Measurements from ENCODE around the gene SLC17A3.

SLC17A3 gene, protein sequence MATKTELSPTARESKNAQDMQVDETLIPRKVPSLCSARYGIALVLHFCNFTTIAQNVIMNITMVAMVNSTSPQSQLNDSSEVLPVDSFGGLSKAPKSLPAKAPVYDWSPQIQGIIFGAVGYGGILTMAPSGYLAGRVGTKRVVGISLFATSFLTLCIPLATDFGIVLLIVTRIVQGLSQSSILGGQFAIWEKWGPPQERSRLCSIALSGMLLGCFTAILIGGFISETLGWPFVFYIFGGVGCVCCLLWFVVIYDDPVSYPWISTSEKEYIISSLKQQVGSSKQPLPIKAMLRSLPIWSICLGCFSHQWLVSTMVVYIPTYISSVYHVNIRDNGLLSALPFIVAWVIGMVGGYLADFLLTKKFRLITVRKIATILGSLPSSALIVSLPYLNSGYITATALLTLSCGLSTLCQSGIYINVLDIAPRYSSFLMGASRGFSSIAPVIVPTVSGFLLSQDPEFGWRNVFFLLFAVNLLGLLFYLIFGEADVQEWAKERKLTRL

DNA sequence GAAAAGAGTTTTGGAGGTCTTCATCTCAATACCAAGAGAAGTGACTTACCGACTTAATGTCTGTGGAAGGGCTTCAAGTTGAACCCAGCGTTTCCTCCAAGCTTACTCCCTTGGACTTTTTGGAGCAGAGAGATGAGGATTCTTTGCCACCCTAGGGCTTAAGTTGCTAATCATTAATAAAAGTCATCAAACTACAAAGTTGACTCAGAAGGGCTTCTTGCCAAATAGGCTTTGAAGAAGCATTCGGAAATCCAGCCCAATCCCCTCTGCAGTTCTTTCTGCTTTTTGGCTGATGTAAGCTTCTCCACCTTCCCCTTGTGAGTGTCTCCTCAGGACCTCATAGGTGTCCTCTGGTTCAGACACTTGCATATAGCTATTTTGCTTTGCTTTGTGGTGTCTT, at the start of gene SLC17A3:
SLC17A3 (minus strand) TSS at position 126 of the 400 bp plus-strand sequence. CDS start 5,856 bp downstream, outside the sequence.
- no peak for DNase-seq

DNA sequence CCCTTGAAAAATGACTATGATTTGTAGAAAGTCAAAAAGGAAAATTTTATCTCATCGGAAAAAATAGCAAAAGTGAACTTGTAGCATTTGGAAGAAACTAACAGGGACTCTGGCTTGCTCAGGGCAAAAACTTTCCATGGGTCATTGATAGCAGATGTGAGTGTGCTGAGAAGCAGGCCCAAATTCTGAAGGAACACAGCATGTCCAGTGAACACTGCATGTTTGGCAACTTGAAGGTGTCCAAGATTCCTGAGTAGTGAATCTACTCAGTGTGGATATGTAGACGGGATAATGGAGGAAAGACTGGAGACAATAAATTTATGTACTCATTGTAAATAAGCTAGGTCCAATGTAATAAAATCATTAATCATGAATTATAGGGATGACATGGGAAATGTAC, 48.3 kb upstream of the SLC17A3 start:
- no peak for DNase-seq

DNA sequence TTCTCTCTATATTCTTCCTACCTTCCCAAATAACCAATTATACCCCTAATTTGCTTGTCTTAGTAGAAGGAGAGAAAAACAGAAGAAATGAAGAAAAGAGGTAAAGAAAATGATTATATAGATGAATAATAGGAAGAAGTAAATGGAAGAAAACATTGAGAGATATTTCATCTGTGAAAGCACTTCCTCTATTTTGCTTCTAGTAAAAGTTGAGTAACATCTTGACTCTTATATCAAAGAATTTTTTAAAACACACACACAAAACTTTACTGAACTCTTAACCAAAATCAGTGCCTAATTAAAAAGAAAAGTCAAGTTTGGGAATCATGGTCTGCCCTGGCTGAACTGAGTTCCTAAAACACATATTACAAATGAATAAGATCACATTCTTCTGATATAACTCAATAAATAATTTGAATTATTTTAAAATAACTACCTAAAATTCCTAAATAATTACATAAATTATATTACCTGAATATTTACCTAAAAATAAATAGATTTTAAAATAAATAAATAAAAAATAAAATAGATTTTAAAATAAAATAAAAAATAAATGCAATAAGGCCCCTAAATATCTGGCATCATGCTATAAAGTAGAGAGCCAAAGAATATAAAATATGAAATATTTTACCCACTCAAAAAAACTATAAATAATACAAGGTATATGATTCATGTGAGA, 47.6 kb upstream of the SLC17A3 start:
- DNase-seq, result no peak

DNA sequence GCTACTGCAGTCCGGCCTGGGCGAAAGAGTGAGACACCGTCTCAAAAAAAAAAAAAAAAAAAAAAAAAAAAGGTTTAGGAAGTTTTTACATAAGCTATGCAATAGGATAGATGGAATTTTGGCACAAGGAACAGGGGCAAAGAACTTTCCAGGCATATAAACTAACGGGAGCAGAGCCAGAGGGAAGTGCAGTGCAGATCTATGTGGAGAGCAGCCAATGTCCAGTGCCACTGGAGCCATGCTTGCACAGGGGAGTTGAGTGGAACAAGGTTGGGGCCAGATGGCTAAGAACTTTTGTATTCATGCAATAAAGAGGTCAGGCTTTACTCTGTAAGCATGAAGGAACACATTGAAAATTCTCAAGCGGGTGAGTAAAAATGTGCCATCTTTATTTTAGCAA, 45.6 kb upstream of the SLC17A3 start:
- no peak for DNase-seq

DNA sequence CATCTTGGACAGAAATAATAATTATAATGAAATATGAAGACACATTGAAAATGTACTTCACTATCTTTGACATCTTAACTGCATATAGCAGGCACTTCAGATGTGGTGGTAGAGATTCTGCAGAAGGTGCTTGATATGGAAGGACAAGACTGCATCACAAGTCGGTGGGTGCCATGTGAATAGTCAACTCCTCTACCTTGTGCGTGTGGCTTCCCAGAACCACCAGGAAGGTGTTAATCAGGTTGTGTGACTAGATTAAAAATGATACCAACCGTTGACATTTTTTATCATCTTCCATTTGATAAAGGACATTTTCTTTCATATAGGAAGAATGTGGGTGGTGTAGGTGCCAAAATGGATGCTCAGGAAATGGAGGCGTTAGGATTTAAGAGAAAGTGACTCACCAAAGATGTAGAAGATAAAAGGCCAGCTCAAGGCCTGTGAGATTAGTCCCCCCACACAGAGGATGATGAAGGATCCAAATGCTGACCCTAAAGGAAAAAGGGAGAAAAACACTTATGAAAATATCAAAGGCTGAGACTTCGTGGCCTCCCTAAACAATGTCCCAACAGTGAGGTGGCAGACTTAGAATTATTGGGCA, 44.1 kb upstream of the SLC17A3 start:
- DNase-seq, result peak; percentile 55

DNA sequence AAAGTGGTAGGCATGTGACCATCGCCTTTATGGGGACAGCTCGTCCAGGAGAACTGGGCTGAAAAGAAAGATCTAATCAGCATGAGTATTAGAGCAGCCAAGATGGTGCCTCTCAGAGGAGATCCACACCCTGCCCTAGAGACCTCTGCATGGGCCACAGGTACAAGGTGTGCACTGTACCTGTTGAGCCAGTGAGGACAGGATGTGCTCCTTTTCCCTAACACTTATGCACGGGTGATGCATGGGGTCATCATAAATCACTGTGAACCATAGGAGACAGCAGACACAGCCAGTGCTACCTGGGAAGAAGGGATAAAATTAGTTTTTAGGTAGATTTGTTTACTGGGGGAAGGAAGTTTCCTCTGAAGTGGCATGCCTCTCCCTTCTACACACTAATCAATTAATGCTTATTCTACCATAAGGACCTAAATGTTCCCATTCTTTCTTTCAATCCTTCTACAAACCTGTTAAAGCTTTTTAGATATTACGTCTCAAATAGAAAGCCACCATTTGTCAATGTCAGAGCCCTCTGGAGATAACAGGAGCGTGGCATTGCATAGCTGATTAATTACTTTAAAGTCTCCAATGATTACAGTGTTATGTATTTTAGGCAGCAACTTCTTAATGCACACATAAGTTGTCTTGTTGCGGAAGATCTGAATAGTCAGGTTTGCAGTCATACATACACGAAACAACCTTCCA, 42.9 kb upstream of the SLC17A3 start:
- DNase-seq, result no peak

DNA sequence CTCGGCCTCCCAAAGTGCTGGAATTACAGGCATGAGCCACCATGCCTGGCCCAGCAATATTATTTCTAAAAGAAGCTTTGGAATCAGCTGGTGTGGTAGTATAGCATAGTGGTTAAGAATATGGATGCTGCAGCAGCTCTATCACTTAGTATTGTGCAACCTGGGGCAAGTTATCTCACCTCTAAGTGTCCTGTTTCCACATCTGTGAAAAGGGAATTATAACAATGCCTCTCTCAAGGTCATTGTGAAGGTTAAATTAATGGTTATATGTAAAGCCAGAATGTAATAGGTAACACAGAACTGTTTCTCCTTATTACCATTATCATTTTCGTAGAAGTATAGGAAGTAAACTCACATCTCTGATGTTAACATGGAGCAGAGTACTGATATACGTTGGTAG, 42.3 kb upstream of the SLC17A3 start:
- no peak for DNase-seq

DNA sequence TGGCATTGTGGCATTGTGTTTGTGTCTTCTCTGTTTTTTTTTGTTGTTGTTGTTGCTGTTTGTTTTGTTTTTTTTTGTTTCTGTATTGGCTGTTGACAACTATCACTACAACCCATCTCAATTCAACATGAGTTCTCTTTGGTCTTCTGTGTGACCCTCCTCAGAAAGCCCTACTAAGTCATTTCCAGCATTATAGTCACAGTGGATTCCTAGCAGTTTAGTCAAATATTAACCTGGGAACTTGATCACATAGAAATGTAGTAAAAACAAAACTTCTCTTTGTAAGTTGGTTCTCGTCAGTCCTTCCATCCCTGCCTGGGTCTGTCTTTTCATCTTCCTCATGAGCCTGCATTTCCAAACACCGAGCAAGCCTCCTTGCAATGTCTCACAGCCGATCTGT, 39.7 kb upstream of the SLC17A3 start:
- peak; percentile 25 for DNase-seq

DNA sequence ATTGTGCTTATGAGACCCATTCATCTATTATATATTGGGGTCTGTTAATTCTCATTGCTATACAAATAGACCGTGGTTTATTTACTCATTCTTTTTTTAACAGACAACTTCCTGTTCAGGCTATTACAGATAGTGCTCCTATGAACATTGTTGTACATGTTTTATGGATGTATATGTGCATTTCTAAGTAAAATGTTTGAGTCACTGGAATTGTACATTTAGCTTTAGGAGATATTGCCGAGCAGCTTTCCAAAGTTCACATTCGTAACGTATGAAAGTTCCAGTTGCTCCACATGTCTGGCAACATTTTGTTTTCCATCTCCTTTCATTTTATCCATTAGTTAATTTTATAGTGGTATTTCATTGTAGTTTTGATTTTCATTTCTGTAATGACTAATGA, 37.3 kb upstream of the SLC17A3 start:
- no peak for DNase-seq

DNA sequence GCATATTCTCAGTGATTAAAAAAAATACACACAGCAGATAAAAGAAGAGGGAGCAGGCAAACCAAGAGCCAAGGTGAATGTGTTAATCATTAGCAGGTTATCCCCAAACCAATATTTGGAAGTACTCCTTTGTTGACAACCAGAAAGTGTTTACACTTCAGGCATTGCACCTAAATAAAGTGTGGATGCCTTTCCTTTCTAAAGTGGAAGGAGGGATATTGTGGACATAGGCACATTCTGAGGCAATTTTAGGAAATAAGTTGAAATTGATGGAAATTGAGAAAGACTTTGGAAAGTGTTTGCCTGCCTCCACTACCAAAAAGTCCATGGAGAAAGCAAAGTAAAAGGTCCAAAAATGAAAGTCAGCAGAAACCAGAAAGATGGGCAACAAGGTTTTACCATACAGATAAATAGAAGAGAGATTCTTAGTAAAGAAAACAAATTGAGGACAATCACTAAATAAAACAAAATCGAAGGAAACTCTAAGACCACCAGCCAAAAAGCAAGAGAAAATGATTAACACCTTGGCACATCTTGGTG, 33.5 kb upstream of the SLC17A3 start:
- no peak for DNase-seq

DNA sequence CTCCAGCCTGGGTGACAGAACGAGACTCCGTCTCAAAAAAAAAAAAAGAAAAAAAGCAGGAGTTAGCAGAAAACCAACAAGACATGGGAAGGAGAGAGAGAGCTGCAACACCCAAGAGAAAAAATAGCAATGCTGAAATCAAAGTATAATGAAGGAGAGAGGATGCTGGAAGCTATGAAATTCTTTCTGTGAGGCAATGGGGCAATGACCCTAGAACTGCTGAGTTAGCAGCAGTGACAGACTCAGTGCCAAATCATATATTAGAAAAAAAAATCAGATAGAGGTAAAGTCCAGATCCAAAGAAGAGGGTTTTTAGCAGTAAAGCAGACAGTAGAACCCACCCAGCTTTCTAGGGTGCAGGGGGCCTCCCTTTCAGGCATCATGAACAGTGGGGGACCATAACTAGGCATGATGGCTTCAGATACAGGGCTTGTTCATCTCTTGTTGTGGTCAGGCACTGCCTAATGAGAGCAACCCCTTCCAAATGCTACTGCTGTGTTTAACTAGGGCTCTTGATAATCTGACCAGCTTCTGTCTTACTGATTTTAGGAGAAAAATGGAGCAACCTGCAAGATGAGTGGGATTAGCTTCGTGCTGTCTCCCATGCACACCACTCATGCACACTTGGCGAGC, 29.5 kb upstream of the SLC17A3 start:
- no peak for DNase-seq

DNA sequence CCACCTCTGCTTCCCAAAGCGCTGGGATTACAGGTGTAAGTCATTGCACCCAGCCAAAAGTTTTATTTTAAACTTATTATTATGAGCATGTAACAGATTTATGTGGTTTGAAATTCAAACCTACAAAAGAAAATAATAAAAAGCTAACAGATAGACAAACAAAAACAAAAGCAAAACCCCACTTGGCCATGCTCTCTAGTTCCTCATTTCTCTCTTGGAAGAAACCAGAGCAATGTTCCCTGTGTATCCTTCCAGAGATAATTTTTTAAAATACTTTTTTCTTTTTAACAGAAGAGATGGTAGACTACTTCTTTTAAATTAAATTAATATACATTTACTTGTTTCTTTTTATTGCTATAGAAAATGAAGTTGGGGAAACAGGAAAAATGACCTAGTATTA, 28.0 kb upstream of the SLC17A3 start:
- DNase-seq, result no peak

DNA sequence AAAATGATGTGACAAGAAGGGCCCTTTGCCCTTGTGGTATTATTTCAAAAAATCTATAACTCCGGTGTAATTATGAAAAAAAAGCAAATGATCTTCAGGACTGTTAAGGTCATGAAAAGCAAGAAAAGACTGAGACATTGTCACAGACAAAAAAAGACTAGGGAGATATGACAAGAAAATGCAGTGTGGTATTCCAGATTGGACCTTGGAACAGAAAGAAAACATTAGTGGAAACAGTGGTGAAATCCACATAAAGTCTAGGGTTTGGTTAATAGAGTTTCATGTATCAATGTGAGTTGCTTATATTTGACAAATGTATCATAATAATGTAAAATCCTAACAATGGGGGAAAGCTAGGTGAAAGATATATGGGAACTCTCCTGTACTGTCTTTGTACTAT, 26.8 kb upstream of the SLC17A3 start:
- no peak for DNase-seq

DNA sequence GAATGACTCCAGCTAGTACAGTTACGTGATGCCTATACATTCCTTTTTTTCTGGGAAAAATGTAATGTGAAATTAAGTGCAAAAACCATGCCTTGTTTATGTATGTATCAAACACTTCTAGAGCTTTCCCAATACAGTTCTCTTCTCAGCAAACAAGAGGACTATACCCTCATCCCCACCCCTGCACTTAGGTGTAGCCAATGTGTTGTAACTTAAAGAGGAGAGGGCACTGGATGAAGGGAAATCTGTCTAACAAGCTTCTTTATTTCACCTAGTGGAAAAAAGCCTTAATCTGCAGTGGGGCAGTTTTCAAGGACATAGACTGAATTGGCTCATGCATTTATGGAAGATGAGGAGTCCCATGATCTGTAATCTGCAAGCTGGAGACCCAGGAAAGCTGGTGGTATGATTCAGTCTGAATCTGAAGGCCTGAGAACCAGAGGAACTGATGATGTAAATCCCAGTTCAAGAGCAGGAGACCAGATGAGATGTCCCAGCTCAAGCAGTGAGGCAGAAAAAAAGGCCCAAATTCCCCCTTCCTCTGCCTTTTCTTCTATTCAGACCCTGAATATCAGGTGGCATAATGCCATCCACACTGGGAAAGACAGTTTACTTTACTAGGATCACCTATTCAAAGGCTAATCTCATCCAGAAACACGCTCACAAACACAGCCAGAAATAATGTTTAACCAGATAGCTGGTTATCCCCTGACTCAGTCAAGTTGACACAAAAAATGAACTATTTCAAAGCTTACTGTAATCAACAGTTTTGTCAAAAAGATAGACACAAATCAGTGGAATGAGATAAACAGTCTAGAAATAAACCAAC, 25.8 kb upstream of the SLC17A3 start:
- DNase-seq, result no peak

DNA sequence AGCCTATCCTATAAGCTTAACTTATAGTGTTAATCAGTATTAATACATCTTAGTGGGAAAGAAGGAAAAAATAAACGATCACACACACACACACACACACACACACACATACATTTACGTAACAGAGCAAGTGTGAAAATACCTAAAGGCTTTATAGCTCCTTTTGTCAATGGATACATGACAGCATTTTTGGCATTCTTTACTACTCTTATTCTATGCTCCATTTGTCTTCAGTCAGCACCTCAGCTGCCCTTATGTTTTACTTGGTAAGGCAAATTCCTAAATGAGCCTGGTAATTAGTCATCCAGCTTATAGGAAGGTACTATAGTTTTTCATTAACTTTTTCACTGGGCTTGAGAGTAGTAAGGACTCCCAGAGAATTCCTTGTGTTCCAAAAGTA, 25.1 kb upstream of the SLC17A3 start:
- DNase-seq, result no peak

DNA sequence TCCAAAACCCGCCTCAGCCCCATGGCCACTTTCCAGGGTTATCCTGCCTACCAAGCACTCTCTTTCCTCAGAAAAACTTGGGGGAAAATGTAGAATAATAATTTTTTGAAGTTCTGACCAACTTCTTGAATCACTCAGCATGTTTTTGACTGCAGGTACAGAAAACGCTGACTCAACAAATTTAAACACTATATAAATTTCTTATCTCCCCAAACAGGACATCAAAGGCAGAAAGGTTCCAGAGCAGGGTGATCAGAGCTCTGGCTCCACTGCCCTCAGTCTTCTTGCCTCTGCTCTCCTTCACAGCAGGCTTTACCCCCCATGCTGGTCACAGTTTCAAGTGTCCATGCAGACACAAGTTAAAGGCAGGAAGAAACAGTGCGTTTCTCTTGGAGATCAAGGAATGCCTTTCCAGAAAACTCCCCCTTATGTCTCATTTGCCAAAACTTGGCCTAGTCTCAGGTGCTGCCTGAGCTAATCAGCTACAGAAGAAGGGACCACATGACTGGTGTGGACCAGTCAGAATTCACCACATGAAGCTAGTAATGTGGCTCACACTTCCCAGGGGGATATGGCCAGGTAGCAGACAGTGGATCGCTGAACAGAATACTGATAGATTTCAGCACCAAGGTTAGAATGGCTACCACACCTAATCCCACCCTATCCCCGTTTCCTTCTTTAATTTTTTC, 24.4 kb upstream of the SLC17A3 start:
- DNase-seq, result no peak

DNA sequence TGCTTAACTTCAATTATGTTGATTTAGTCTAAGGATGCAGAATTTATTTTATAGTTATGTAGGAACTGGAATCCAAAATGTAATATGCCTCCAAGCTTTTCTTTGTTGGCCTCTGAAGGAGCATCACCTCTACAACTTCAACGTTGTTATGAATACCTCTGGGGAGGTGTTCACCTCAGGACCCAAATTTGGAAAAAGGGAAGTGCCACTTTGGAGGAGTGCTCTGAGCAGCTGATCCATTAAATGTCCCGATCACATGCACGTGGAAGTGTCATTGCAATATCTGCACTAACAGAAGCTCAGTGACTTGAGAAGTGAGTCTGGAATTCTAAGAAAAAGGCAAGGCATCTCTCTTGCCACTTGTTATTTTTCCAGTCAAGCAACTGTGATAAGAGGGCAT, 22.2 kb upstream of the SLC17A3 start:
- DNase-seq, result no peak

DNA sequence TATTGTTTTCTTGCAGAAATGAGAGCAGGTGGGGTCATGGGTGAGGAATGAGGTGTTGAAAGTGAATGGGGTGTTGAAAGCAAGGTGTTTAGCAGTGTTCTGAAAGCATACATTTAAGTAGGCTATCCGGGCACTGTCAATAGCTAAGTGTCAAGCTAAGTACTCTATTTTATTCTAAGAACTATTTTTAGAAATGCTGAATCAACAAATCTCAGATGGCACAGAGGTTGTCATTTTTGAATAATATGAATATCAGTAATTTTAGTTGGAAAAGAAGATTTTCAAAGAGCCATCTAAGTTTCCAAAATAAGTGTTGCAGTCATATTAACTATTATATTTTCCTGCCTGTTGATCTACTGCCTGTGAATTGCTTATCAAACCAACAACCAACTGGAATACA, 21.7 kb upstream of the SLC17A3 start:
- DNase-seq, result no peak

DNA sequence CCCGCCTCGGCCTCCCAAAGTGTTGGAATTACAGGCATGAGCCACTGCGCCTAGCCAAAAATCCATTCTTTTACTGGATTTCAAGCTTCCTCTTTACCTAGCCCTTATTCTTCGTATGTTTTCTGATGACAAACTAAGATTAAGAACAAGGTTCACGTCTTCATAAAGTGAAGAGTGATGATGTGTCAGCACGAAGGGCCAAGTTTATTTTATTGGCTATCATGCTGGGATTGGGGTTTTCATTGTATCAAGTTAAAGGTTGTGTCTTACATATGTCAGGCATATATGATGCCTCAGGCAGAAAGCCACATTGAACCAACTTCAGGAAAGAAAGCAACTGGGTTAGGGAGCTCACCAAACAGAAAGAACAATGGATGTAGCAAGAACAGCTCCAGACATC, 19.7 kb upstream of the SLC17A3 start:
- DNase-seq, result no peak

DNA sequence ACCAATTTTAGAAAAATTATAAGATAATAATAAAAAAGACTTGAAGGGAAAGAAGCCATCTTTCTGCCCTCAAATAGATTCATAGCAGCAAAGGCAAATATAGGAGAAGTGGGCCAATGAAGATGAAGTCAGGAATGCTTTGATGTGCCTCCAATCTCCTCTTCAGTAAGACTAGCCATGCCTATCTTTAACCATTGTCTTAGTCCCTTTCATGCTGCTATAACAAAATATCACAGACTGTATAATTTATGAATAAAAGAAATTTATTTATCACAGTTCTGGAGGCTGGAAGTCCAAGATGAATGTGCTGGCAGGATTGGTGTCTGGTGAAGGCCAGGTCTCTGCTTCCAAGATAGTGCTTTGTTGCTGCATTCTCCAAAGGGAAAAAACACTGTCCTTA, 18.8 kb upstream of the SLC17A3 start:
- DNase-seq, result no peak
